Stimulated activated CD8-positive, alpha-beta memory T cell treated with anti-CD3 and anti-CD28 coated beads, Interleukin-2, amount 100 ng/mL, for 48 hours (primary cell): ENCODE measurements around the gene NFIA.

Source experiments
- DNase-seq, 2 donors: peaks; one replicate each; pipeline ENCODE4 v3.0.0-alpha.2; 2020; ENCODE audit warnings: low read depth in 2 of 2

The NFIA gene

GRCh38 chr1:61215119-61215518, 132.8 kb downstream of the NFIA start:
- no peak for DNase-seq

GRCh38 chr1:61215676-61216289, 133.4 kb downstream of the NFIA start:
- DNase-seq = no peak

DNA sequence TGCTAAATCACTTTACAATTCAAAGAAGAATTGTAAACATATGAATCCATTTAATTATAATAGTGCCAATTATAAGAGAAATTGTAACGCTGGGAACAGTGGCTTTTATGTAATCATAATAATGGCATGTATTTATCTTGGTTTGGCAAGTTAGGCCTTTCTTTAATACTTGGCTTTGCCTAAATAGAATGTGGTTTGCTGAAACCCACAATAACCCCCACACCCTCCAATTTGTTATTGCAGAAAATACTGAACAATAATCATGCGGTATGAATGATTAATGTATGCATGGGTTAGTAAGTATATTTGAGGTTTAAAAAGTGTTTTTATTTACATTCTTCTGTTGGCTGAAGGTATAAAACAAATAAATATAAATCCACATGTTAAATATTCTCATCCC, 138.2 kb downstream of the NFIA start:
- no peak for DNase-seq

DNA sequence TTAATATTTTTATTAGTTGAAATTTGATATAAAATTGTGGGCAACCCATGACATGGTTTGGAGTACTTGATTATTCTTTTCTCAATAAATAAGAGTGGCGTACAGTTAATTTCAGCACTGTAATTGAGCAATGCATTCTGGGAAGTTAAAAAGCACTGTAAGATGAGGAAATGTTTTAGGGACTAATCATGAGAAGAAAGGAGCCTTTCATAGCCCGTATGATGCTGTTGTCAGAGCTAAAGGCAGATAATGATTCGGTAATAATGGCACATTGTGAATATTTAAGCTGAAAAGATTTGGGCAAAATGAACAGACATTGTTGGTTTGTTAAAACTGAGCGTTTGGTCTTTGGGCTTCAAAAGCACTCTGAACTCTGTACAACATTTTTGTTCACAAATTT, 139.3 kb downstream of the NFIA start:
- DNase-seq = no peak

GRCh38 chr1:61222240-61222639, 139.9 kb downstream of the NFIA start:
- DNase-seq = no peak

DNA sequence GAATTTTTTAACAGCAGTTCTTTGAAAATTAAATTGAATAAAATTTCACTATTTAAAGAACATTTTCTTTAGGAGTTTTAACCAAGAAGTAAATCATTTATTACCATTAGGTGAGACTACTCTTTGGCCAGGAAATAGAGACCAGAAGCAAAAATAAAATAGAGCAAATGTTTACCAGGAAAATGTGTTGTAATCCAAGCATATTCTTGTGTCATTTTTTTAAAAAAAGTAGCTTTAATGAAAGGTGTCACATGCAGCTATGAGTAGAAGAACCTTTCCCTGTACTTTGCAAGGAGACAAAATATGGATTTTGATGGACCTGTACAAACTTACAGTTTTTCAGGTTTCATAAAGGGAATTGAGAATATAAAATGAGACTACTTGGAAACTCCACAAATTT, 140.8 kb downstream of the NFIA start:
- DNase-seq = no peak

- DNase-seq = no peak
Observed at GRCh38 chr1:61224609-61225008, 142.2 kb downstream of the NFIA start.

- no peak for DNase-seq
Observed at GRCh38 chr1:61225478-61225877, 143.1 kb downstream of the NFIA start.

DNA sequence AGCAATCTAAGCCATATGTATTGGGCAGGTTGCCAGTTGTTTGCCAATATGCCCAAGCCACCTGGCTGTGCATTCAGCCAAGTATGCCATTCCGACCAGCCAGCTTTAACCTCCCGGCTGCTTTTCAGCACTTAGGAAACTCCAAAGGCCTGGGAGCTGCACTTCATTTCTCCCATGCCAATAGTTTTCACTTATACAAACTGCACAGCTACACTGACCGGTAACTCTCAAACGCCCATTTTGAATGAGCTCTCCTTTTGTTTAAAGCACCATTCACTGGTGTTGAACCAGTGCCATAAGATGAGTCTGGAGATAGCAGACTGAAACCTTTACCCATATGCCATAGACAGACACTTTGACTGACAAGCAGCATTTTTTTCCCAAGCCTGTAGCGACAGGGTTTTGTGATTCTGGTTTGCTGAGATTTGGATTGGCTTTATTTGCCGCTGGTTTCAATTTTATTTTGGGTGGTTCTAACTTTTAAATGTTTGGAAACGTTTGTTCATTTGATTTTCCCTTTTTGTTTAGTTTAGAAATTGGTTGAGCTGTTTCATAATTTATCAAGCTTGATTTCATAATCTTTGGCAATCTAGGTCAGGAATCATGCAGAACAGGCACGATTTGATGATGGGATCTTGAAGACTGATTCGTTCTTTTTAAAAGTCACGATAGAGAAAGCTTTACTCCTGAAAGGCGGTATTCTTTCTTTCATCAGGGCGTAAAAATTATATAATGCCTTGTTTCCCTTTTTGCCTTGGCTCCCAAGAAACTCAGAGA, 144.6 kb downstream of the NFIA start:
- no peak for DNase-seq

DNA sequence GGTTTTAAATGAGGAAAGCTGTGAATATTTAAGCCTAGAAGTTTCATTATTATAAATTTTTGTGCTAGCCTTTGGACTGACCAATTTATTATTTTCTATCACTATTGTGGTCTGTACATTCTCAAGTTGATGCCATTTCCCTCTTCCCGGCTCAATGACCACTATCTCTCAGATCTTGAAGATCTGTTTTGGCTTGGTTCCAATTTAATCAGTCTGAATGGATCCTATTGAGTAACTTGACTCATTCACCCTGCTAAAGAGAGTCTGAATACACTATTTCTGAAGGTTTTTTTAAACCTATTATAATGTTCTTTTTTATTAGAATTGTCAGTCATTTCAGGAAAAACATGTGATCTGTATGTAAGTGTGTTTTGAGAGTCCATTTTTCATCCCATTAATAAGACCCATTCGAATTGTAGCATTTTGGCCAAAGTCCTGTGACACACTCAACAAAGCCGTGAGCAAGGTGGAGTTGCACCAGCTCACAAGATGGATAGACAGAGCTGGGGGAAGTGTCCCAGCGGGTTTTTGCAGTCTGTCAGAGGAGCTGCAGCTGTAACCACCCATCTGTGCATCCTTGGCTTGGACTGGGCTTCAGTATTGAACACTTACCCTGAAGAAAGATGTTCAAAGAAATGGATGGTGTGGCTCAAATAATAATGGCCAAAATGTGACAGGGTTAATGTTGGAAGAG, 145.6 kb downstream of the NFIA start:
- no peak for DNase-seq

GRCh38 chr1:61230523-61230922, 148.2 kb downstream of the NFIA start:
- no peak for DNase-seq

DNA sequence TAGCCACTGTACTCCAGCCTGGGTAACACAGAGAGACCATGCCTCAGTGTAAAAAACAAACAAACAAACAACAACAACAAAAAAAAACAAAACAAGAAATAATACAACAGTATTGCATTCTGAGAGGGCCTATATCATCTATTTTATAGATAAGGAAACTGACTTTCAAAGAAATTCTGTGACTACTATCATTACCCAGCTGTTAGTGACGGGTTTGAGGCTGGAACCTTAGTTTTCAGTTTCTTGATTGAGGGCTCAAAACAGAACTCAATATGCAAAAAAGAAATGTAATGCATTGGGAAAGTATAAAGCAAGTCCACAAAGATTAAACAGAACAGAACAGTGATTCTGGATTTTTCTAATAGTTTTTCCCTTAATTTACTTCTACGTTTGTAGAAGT, 149.4 kb downstream of the NFIA start:
- no peak for DNase-seq

DNA sequence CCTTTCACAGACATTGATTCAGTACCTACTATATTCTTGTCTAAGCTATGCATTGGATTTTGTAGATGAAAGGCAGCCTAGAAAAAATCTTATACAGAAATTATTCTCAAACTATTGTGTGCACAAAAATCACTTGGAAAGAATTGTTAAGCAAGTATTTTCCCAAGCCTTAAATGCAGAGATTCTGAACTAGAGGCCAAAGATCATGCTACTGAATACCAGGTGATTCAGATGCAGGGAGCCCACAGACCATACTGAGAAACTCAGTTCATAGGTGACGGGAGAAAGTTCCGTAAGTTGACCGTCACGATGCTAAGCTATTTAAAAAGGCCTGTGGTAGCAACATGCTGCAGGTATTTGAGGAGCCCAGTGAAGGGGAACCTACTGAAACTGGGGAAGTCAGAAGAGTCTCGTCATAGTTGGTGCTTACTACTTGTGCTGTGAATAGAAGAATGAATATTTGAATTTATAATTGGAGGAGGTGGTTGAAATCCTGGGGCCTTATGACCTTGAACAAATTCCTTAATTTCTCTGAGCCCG, 150.8 kb downstream of the NFIA start:
- DNase-seq = no peak

DNA sequence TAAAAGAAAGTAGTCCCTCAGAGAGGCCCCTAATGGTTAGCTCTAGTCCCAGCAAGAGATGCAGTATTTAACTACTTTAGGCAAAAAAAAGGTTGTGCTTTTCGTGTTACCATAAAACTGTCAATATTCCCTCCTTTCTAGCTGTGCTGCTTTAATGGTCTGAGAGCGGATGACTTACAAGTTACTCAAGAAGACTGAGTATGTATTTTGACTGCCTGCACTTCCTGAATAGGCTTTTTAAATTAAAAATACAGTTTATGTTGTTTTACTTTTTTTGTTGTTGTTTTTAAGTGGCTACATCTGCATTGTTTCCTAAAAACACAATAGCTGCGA, 152.2 kb downstream of the NFIA start:
- DNase-seq = no peak

- no peak for DNase-seq
Observed at GRCh38 chr1:61237147-61237546, 154.8 kb downstream of the NFIA start.

GRCh38 chr1:61237659-61238358, 155.4 kb downstream of the NFIA start:
- DNase-seq = no peak

GRCh38 chr1:61238359-61238665, 156.0 kb downstream of the NFIA start:
- no peak for DNase-seq

DNA sequence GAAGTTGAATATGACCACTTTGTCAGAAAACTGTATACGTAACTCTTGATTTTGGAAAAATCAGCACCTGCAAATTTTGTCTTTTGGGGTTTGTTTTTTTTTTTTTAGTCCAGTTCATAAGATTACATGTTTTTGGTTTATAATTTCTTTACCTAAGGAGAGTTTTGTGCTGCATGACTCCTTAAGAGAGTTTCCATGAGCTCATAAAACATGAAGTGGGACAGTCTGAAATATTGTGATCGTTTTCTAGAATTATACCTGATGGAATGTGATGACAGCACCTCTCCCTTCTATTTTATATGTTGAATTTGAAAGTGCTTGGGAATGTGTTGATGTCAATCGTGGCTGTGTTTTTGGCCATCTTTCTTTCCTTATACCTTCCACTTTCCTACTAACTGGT, 158.5 kb downstream of the NFIA start:
- DNase-seq = no peak

DNA sequence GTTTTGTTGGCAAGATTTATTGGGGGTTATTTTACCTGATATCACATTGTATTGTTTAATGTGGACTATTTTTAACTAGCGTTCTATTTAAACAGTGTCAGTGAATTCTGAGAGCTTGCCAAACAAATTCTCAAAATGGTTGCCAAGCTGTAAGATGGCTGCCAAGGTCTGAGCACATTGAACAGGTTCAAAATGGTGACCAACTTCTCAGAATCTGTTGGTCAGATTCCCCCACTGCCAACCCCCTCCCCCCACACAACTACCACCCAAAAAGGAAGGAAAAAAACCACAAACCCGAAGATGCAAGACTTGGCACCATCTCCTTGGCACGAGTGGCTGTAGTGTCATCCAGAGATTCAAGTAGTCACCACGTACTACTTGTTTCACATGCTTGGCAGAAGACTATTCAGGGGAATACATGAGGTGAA, 159.1 kb downstream of the NFIA start:
- DNase-seq = no peak

GRCh38 chr1:61241973-61242381, 159.6 kb downstream of the NFIA start:
- no peak for DNase-seq

- no peak for DNase-seq
Observed at GRCh38 chr1:61244114-61244513, 161.8 kb downstream of the NFIA start.

DNA sequence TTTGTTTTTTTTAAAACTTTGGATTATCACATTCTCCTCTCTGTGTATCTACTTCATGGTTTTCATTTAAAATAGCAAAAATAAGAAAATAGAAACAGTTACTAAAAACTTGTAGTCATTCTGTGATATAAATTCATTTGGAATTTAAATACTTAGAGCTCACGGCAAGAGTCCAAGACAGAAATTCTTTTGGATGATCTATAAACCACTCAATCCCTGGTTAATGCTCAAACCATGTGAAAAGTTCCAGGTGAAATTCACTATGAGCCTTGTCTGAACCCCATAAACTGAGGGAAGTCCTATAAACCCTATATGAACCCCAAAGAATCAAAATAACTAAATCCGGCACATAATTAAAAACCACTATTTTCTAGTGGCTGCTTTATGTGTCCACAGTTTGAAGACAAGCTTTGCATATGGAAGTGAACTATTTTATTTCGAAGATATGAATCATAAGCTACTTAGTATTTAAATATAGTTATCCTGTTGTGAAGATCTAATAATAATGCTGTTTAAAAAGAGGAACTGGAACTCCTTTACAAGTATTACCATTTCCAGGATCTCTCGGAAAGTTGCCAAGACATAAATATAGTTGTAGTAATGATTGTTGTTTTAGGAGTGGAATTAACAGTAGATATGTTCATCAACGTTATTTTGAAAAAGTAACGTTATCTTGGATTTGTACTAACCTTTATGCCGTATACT, 163.5 kb downstream of the NFIA start:
- no peak for DNase-seq
